ENCODE measurements around the gene PSMD2.

The PSMD2 gene

DNA sequence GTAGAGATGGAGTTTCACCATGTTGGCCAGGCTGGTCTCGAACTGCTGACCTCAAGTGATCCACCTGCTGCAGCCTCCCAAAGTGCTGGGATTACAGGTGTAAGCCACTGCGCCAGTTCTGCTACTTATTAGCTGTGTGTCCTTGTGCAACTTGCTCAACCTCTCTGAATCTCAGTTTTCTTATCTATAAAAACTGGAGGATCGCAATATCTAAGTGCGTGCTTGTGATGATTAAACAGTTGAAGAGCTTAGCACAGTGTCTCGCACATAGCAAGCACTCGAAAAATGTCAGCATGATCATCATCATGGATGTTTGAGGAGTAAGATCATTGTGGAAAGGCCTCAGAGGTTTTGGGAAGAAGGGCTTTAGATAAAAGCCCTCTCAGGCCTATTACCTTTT is 51.6 kb downstream of the PSMD2 start:
- DNase-seq (ENCODE audit: extremely low read depth, insufficient read length): no peak
- Histone ChIP-seq H3K4me3 (replicated peaks; ENCODE audit: low read depth, low read length) (no peak overlapping the region), H3K27me3 (replicated peaks; ENCODE audit: control insufficient read depth, insufficient read depth, low read length) (no peaks in the 10 kb centered on the region), H3K36me3 (ENCODE audit: control insufficient read depth, insufficient read depth, low read length) (no peaks in the 10 kb centered on the region)
- TF ChIP-seq, protein P1, sequence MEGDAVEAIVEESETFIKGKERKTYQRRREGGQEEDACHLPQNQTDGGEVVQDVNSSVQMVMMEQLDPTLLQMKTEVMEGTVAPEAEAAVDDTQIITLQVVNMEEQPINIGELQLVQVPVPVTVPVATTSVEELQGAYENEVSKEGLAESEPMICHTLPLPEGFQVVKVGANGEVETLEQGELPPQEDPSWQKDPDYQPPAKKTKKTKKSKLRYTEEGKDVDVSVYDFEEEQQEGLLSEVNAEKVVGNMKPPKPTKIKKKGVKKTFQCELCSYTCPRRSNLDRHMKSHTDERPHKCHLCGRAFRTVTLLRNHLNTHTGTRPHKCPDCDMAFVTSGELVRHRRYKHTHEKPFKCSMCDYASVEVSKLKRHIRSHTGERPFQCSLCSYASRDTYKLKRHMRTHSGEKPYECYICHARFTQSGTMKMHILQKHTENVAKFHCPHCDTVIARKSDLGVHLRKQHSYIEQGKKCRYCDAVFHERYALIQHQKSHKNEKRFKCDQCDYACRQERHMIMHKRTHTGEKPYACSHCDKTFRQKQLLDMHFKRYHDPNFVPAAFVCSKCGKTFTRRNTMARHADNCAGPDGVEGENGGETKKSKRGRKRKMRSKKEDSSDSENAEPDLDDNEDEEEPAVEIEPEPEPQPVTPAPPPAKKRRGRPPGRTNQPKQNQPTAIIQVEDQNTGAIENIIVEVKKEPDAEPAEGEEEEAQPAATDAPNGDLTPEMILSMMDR (IDR thresholded peaks at IDR 0.05; ENCODE audit: insufficient read depth, low read length, poor library complexity, severe bottlenecking): no peak

DNA sequence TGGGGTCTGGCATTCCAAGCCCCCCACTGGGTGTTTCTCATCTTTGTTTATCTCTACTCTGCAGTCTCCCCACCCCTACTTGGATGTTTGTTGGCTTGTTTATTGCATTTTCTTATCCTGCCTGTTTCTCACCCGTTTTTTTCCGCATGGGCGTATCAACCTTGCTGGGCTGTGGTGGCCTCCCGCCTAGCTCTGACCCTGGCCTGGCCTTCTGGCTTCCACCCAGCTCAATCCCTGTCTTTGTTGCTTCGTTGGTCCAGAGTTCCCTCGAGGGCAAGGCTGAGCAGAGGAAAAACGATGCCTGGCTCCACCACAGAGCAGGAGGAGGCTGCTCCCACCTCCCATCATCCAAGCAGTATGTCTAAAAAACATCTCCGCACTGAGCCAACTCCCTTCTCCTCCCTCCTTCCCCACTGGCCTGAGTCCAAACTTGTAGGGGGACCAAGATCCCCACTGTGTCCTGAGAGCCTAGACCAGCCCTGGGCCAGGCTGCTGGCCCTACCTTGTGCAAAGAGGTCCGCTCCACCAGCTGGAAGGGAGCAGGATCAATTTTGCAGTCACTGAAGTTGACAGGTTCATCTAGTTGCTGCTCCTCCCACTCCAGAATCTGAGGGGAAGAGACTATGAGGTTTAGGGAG is 52.6 kb downstream of the PSMD2 start:
- Histone ChIP-seq H3K36me3 (ENCODE audit: control insufficient read depth, insufficient read depth, low read length) (no peaks in the 10 kb centered on the region), H3K27me3 (replicated peaks; ENCODE audit: control insufficient read depth, insufficient read depth, low read length) (no peaks in the 10 kb centered on the region), H3K4me3 (replicated peaks; ENCODE audit: low read depth, low read length) (no peak overlapping the region)
- TF ChIP-seq, protein P1 (IDR thresholded peaks at IDR 0.05; ENCODE audit: insufficient read depth, low read length, poor library complexity, severe bottlenecking): no peak
- no peak for DNase-seq (ENCODE audit: extremely low read depth, insufficient read length)

DNA sequence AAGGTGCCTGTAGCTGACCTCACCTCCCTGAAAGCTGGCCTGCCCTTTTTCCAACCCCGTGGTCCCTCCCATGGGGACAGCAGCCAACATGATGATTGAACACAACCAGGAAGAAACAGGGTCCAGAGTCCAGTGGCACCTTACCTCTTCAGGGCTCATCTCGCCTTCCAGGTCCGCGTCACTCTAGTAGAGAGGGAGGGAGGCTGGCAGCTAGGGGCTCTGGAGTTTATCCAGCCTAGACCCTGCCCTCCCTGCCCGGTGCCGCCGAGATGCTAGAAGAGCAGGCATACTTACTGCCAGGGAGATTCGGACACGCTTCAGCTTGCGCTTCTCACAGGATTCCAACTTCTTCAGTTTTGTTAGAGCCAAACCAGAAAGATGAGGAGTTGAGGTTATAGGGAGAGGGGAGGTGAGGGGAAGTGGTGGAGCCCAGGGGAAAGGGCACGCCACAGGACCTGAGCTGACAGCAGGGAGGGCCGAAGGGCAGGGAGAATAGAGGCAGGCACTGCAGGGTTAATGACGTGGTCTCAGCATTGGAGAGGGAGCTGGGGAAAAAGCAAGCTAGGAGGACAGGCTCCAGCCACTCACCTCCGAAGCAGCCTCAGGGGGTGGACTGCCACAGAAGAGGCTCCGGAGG is 53.2 kb downstream of the PSMD2 start:
- no peak overlapping the region for H3K4me3 ChIP-seq (replicated peaks; ENCODE audit: low read depth, low read length)
- no peak for DNase-seq (ENCODE audit: extremely low read depth, insufficient read length)
- TF ChIP-seq, protein P1 (IDR thresholded peaks at IDR 0.05; ENCODE audit: insufficient read depth, low read length, poor library complexity, severe bottlenecking): no peak
- H3K27me3 ChIP-seq (replicated peaks; ENCODE audit: control insufficient read depth, insufficient read depth, low read length): no peaks in the 10 kb centered on the region
- H3K36me3 ChIP-seq (ENCODE audit: control insufficient read depth, insufficient read depth, low read length): no peaks in the 10 kb centered on the region

DNA sequence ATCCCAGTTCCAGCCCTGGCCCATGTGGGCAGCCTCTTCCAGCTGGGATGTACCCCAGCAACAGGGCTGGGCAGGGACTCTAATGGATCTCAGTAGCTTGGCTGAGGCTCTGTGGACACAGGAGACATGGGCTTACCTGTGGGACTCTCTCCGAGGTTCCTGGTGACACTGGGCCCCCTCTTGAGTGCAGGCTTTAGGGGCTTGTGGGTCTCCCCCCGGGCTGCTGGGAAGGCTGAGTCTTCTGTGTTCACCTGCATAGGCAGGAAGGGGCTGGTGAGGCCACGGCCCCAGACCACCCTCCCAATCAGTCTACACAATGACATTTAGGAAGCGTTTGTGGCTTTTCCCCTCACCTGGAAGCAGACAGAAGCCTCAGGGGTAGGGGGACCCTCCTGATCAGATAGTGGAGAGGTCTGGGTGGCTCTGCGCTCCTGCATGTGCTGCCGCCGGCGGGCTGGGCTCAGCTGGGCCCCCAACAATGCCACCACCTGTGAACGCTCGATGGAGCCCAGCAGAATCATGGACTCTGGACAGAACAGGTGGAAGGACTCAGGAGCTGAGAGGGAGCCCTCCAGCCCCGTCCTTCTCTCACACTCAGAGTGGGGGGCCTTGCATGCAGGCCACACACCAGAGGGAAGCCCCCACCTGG is 54.0 kb downstream of the PSMD2 start:
- H3K36me3 ChIP-seq (ENCODE audit: control insufficient read depth, insufficient read depth, low read length): no peaks in the 10 kb centered on the region
- DNase-seq (ENCODE audit: extremely low read depth, insufficient read length): no peak
- no peaks in the 10 kb centered on the region for H3K27me3 ChIP-seq (replicated peaks; ENCODE audit: control insufficient read depth, insufficient read depth, low read length)
- H3K4me3 ChIP-seq (replicated peaks; ENCODE audit: low read depth, low read length): no peak overlapping the region
- TF ChIP-seq, protein P1 (IDR thresholded peaks at IDR 0.05; ENCODE audit: insufficient read depth, low read length, poor library complexity, severe bottlenecking): no peak

DNA sequence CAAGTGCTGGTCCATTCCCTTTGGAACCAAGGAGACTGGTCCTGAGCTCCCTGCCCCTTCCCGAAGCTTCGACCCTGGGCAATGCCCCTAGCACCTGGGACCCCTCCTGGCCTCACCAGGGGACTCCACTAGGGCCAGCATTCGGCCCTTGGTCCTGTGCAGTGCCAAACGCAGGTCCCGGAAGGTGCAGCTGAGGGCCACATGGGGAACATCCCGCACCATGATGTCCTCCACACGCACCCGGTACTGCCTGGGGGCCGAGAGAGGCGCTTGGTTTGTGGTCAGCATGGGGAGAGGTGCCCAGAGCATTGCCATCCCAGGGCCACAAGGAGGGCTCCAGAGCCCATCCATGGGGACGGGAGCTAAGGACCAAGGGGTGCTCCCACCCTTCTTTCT is 54.5 kb downstream of the PSMD2 start:
- Histone ChIP-seq H3K36me3 (ENCODE audit: control insufficient read depth, insufficient read depth, low read length) (no peaks in the 10 kb centered on the region), H3K4me3 (replicated peaks; ENCODE audit: low read depth, low read length) (no peak overlapping the region), H3K27me3 (replicated peaks; ENCODE audit: control insufficient read depth, insufficient read depth, low read length) (no peaks in the 10 kb centered on the region)
- TF ChIP-seq, protein P1 (IDR thresholded peaks at IDR 0.05; ENCODE audit: insufficient read depth, low read length, poor library complexity, severe bottlenecking): no peak
- no peak for DNase-seq (ENCODE audit: extremely low read depth, insufficient read length)
